Dendritic cell treated with granulocyte-macrophage colony-stimulating factor and Interleukin-4, amounts not matched to agents 40 ng/mL and 50 ng/mL, for 4 days (primary cell): Measurements from ENCODE around the gene ARHGEF1.
"Not testable (repeated sequence)": the region's sequence is repeated elsewhere in the genome, so short reads cannot be mapped to it uniquely, and the experiment has no call there.

Experiments
- H3K27ac Mint-ChIP-seq: one replicate; pipeline ENCODE4 v1.8.0; 2022; ENCODE audit warnings: mild to moderate bottlenecking, mixed read lengths
- H3K27me3 Mint-ChIP-seq: one replicate; pipeline ENCODE4 v1.8.0; 2022; ENCODE audit warnings: mild to moderate bottlenecking, mixed read lengths
- H3K36me3 Mint-ChIP-seq: one replicate; pipeline ENCODE4 v1.8.0; 2022; ENCODE audit warnings: low read depth, mixed read lengths
- H3K4me1 Mint-ChIP-seq: one replicate; pipeline ENCODE4 v1.8.0; 2022; ENCODE audit warnings: low read depth, mixed read lengths
- H3K4me3 Mint-ChIP-seq: one replicate; pipeline ENCODE4 v1.8.0; 2022; ENCODE audit warnings: mild to moderate bottlenecking, moderate library complexity, mixed read lengths
- H3K9me3 Mint-ChIP-seq: one replicate; pipeline ENCODE4 v1.8.0; 2022; ENCODE audit warnings: mixed read lengths
- intact Hi-C: fragments of 100-400 bp; cut with micrococcal nuclease; formaldehyde crosslinking; loops from one replicate; pipeline ENCODE4 v1.15.0; 2022

ARHGEF1 gene

GRCh38 chr19:41869374-41869955, 13.5 kb upstream of the ARHGEF1 start:
- Mint-ChIP-seq H3K9me3 (no peaks in the 10 kb centered on the region), H3K4me1 (peaks cover 85% of the 10 kb centered on the region), H3K27me3 (no peaks in the 10 kb centered on the region), H3K36me3 (peaks cover 84% of the 10 kb centered on the region), H3K4me3 (no peak overlapping the region), H3K27ac (peak overlapping the region; percentile 25)
- intact Hi-C loops: no loop called here

GRCh38 chr19:41870401-41870873, 12.5 kb upstream of the ARHGEF1 start:
- H3K4me3 Mint-ChIP-seq: peak overlapping the region; percentile 17
- no peaks in the 10 kb centered on the region for H3K27me3 Mint-ChIP-seq
- peak overlapping the region; percentile 77 for H3K27ac Mint-ChIP-seq
- intact Hi-C loops: loop anchor here (5.0 kb wide), 1 partner anchor 87 kb away; the partner anchor contains the start of gene RABAC1
- H3K36me3 Mint-ChIP-seq: peaks cover 75% of the 10 kb centered on the region
- peaks cover 81% of the 10 kb centered on the region for H3K4me1 Mint-ChIP-seq
- H3K9me3 Mint-ChIP-seq: no peaks in the 10 kb centered on the region

GRCh38 chr19:41871573-41872383, 11.2 kb upstream of the ARHGEF1 start:
- peaks cover 61% of the 10 kb centered on the region for H3K36me3 Mint-ChIP-seq

GRCh38 chr19:41872384-41872774, 10.6 kb upstream of the ARHGEF1 start:
- intact Hi-C loops: loop anchor here (2.0 to 5.0 kb wide), 2 partner anchors 62 to 85 kb away; partner anchors contain the start of gene RABAC1
- H3K36me3 Mint-ChIP-seq: peaks cover 55% of the 10 kb centered on the region
- peak overlapping the region; percentile 20 for H3K4me3 Mint-ChIP-seq
- H3K27ac Mint-ChIP-seq: peak overlapping the region; percentile 77
- H3K9me3 Mint-ChIP-seq: no peaks in the 10 kb centered on the region
- peaks cover 76% of the 10 kb centered on the region for H3K4me1 Mint-ChIP-seq
- H3K27me3 Mint-ChIP-seq: no peaks in the 10 kb centered on the region

More at GRCh38 chr19:41871573-41872383, 11.2 kb upstream of the ARHGEF1 start:
- Mint-ChIP-seq H3K4me1 (peaks cover 76% of the 10 kb centered on the region), H3K9me3 (no peaks in the 10 kb centered on the region), H3K4me3 (no peak overlapping the region), H3K27me3 (no peaks in the 10 kb centered on the region), H3K27ac (peak overlapping the region; percentile 77)
- intact Hi-C loops: loop anchor here (2.0 to 5.0 kb wide), 2 partner anchors 63 to 86 kb away; partner anchors contain the start of gene RABAC1

- Mint-ChIP-seq H3K27me3 (no peaks in the 10 kb centered on the region), H3K27ac (no peak overlapping the region), H3K4me3 (no peak overlapping the region)
Observed at GRCh38 chr19:41872775-41873647, 10.0 kb upstream of the ARHGEF1 start.

GRCh38 chr19:41875973-41876372, 7.0 kb upstream of the ARHGEF1 start:
- H3K27ac Mint-ChIP-seq, H3K9me3 Mint-ChIP-seq, H3K4me3 Mint-ChIP-seq, intact Hi-C loops, H3K27me3 Mint-ChIP-seq: not testable (repeated sequence)
- Mint-ChIP-seq H3K36me3 (peaks cover 19% of the 10 kb centered on the region), H3K4me1 (peaks cover 61% of the 10 kb centered on the region)

More at GRCh38 chr19:41872775-41873647, 10.0 kb upstream of the ARHGEF1 start:
- intact Hi-C loops: loop anchor here (2.0 to 5.0 kb wide), 2 partner anchors 62 to 84 kb away; partner anchors contain the start of gene RABAC1
- Mint-ChIP-seq H3K4me1 (peaks cover 76% of the 10 kb centered on the region), H3K36me3 (peaks cover 49% of the 10 kb centered on the region), H3K9me3 (no peaks in the 10 kb centered on the region)

GRCh38 chr19:41876847-41877832, 5.8 kb upstream of the ARHGEF1 start, which contains the start of gene CD79A:
CD79A (plus strand) TSS chr19:41877279; CDS start chr19:41877305, 26 bp downstream.
- Mint-ChIP-seq H3K4me3 (peak within 1 kb of the TSS; percentile 13), H3K36me3 (peaks cover 8% of the 10 kb centered on the region), H3K9me3 (no peaks in the 10 kb centered on the region), H3K4me1 (peaks cover 55% of the 10 kb centered on the region), H3K27ac (peak within 1 kb of the TSS; percentile 73), H3K27me3 (no peaks in the 10 kb centered on the region)
- intact Hi-C loops: no loop called here

GRCh38 chr19:41877916-41878905, 4.8 kb upstream of the ARHGEF1 start:
- intact Hi-C loops: no loop called here
- Mint-ChIP-seq H3K4me3 (peak overlapping the region; percentile 2), H3K27ac (peak overlapping the region; percentile 73), H3K4me1 (peaks cover 51% of the 10 kb centered on the region), H3K9me3 (no peaks in the 10 kb centered on the region), H3K36me3 (no peaks in the 10 kb centered on the region), H3K27me3 (no peaks in the 10 kb centered on the region)

GRCh38 chr19:41879080-41879479, 3.9 kb upstream of the ARHGEF1 start:
- no peak overlapping the region for H3K4me3 Mint-ChIP-seq
- H3K27me3 Mint-ChIP-seq: no peaks in the 10 kb centered on the region
- H3K27ac Mint-ChIP-seq: peak overlapping the region; percentile 73
- intact Hi-C loops: no loop called here
- peaks cover 48% of the 10 kb centered on the region for H3K4me1 Mint-ChIP-seq
- H3K36me3 Mint-ChIP-seq: peaks cover 6% of the 10 kb centered on the region
- H3K9me3 Mint-ChIP-seq: no peaks in the 10 kb centered on the region

GRCh38 chr19:41879670-41880328, 3.2 kb upstream of the ARHGEF1 start:
- intact Hi-C loops: no loop called here
- Mint-ChIP-seq H3K27ac (peak overlapping the region; percentile 47), H3K9me3 (no peaks in the 10 kb centered on the region), H3K4me3 (no peak overlapping the region), H3K4me1 (peaks cover 53% of the 10 kb centered on the region), H3K27me3 (no peaks in the 10 kb centered on the region), H3K36me3 (peaks cover 8% of the 10 kb centered on the region)

- intact Hi-C loops: no loop called here
- H3K36me3 Mint-ChIP-seq: peaks cover 12% of the 10 kb centered on the region
- no peak overlapping the region for H3K4me3 Mint-ChIP-seq
- H3K9me3 Mint-ChIP-seq: no peaks in the 10 kb centered on the region
- no peaks in the 10 kb centered on the region for H3K27me3 Mint-ChIP-seq
- H3K4me1 Mint-ChIP-seq: peaks cover 58% of the 10 kb centered on the region
- H3K27ac Mint-ChIP-seq: peak overlapping the region; percentile 47
Observed at GRCh38 chr19:41880329-41880708, 2.7 kb upstream of the ARHGEF1 start.
